Measurements from ENCODE around the gene VWA5A. TPM values are rescaled to one million over a fixed set of nuclear protein-coding genes. Genes with fewer than 3 reads are reported as not detected.
"Not testable (repeated sequence)": the region's sequence is repeated elsewhere in the genome, so short reads cannot be mapped to it uniquely, and the experiment has no call there.

The VWA5A gene
- total and polyA plus RNA-seq, 2 of the 13 experiments (the other 11 are each of a cell fraction or from before 2014, with no cell fraction given), result 1.3 to 1.8 TPM

DNA sequence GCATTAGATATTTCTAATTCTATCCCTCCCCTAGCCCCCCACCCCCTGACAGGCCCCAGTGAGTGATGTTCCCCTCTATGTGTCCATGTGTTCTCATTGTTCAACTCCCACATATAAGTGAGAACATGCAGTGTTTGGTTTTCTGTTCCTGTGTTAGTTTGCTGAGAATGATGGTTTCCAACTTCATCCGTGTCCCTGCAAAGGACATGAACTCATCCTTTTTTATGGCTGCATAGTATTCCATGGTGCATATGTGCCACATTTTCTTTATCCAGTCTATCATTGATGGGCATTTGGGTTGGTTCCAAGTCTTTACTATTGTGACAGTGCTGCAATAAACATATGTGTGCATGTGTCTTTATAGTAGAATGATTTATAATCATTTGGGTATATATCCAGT lies 11.9 kb downstream of the VWA5A start:
- H3K79me2 ChIP-seq (ENCODE audit: insufficient read depth, low read length); in situ Hi-C loops (cut with HindIII; ENCODE audit: extremely low pct_ligation_motif_present, low pct_unique_long_range_greater_than_20kb); H3K4me2 ChIP-seq (ENCODE audit: low read depth, low read length); H3K9ac ChIP-seq (ENCODE audit: insufficient read depth, low read depth, low read length); FAIRE-seq; H3K27me3 ChIP-seq (ENCODE audit: control insufficient read depth in 1 of 2, insufficient read depth in 2 of 2, low read length in 2 of 2); H3K9me3 ChIP-seq (ENCODE audit: low read length); H2AFZ ChIP-seq (ENCODE audit: low read length); POLR2A ChIA-PET; ATAC-seq; BruUV-seq (replicated peaks); H3K36me3 ChIP-seq (replicated peaks in 1 of 2; ENCODE audit: control insufficient read depth in 1 of 2, insufficient read depth in 2 of 2, low read length in 2 of 2); intact Hi-C loops (cut with micrococcal nuclease; ENCODE audit: unreplicated experiment); H3K27ac ChIP-seq (ENCODE audit: extremely low read length, insufficient read depth, low read length); H3K4me1 ChIP-seq (ENCODE audit: insufficient read depth, low read length); H4K20me1 ChIP-seq (ENCODE audit: insufficient read depth, low read length); DNase-seq (ENCODE audit: low spot score); CTCF ChIA-PET (ENCODE audit: low intra/inter-chr PET ratio, low total read pairs); H3K4me3 ChIP-seq (replicated peaks in 1 of 3; ENCODE audit: insufficient read depth in 1 of 3, low read depth in 2 of 3, low read length in 3 of 3): not testable (repeated sequence)
- 27% methylated on average over 1 of the region's 1 CpG for WGBS (ENCODE audit: low lambda C conversion rate)

GRCh38 chr11:124143034-124143433 lies 27.8 kb downstream of the VWA5A start:
- H3K4me1 ChIP-seq (ENCODE audit: insufficient read depth, low read length), result no peaks in the 10 kb centered on the region
- H3K36me3 ChIP-seq (replicated peaks in 1 of 2; ENCODE audit: control insufficient read depth in 1 of 2, insufficient read depth in 2 of 2, low read length in 2 of 2), result no peaks in the 10 kb centered on the region
- in situ Hi-C loops (cut with HindIII; ENCODE audit: extremely low pct_ligation_motif_present, low pct_unique_long_range_greater_than_20kb), result no loop called here
- FAIRE-seq (no peak), ATAC-seq (no peak), DNase-seq (ENCODE audit: low spot score) (no peak)
- no peak overlapping the region for H3K9ac ChIP-seq (ENCODE audit: insufficient read depth, low read depth, low read length)
- CTCF ChIA-PET (ENCODE audit: low intra/inter-chr PET ratio, low total read pairs), result no interaction called here
- peaks cover 7% of the 10 kb centered on the region; the same call in 1 of the 2 replicates for H3K9me3 ChIP-seq (ENCODE audit: low read length)
- no peaks in the 10 kb centered on the region for H3K79me2 ChIP-seq (ENCODE audit: insufficient read depth, low read length)
- intact Hi-C loops (cut with micrococcal nuclease; ENCODE audit: unreplicated experiment), result no loop called here
- no peak overlapping the region for H3K4me3 ChIP-seq (replicated peaks in 1 of 3; ENCODE audit: insufficient read depth in 1 of 3, low read depth in 2 of 3, low read length in 3 of 3)
- H4K20me1 ChIP-seq (ENCODE audit: insufficient read depth, low read length), result no peaks in the 10 kb centered on the region
- TF ChIP-seq MAFF (IDR thresholded peaks at IDR 0.05; ENCODE audit: low read depth, low read length), result peak; percentile 27; the same call in 1 of the 2 replicates
- TF ChIP-seq ZNF619 (CRISPR knock-in tag; IDR thresholded peaks at IDR 0.05), result no peak
- no peak for TF ChIP-seq HMG20B (CRISPR knock-in tag; conservative IDR thresholded peaks at IDR 0.05)
- TF ChIP-seq BRF2 (CRISPR knock-in tag; IDR thresholded peaks at IDR 0.05), result no peak
- TF ChIP-seq RORA (CRISPR knock-in tag; IDR thresholded peaks at IDR 0.05), result no peak
- TF ChIP-seq ZNF670 (CRISPR knock-in tag; IDR thresholded peaks at IDR 0.05; ENCODE audit: borderline replicate concordance), result no peak
- TF ChIP-seq, protein P1, sequence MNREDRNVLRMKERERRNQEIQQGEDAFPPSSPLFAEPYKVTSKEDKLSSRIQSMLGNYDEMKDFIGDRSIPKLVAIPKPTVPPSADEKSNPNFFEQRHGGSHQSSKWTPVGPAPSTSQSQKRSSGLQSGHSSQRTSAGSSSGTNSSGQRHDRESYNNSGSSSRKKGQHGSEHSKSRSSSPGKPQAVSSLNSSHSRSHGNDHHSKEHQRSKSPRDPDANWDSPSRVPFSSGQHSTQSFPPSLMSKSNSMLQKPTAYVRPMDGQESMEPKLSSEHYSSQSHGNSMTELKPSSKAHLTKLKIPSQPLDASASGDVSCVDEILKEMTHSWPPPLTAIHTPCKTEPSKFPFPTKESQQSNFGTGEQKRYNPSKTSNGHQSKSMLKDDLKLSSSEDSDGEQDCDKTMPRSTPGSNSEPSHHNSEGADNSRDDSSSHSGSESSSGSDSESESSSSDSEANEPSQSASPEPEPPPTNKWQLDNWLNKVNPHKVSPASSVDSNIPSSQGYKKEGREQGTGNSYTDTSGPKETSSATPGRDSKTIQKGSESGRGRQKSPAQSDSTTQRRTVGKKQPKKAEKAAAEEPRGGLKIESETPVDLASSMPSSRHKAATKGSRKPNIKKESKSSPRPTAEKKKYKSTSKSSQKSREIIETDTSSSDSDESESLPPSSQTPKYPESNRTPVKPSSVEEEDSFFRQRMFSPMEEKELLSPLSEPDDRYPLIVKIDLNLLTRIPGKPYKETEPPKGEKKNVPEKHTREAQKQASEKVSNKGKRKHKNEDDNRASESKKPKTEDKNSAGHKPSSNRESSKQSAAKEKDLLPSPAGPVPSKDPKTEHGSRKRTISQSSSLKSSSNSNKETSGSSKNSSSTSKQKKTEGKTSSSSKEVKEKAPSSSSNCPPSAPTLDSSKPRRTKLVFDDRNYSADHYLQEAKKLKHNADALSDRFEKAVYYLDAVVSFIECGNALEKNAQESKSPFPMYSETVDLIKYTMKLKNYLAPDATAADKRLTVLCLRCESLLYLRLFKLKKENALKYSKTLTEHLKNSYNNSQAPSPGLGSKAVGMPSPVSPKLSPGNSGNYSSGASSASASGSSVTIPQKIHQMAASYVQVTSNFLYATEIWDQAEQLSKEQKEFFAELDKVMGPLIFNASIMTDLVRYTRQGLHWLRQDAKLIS (CRISPR knock-in tag; IDR thresholded peaks at IDR 0.05), result no peak
- TF ChIP-seq MAFK (conservative IDR thresholded peaks at IDR 0.05 in 1 of 2, IDR thresholded peaks at IDR 0.05 in 1 of 2; ENCODE audit: low read length in 2 of 2), result peak; percentile 60 to 61; a peak in 3 of 4 replicates
- no peak for TF ChIP-seq TBX3 (IDR thresholded peaks at IDR 0.05; ENCODE audit: borderline replicate concordance)
- TF ChIP-seq, protein P2, sequence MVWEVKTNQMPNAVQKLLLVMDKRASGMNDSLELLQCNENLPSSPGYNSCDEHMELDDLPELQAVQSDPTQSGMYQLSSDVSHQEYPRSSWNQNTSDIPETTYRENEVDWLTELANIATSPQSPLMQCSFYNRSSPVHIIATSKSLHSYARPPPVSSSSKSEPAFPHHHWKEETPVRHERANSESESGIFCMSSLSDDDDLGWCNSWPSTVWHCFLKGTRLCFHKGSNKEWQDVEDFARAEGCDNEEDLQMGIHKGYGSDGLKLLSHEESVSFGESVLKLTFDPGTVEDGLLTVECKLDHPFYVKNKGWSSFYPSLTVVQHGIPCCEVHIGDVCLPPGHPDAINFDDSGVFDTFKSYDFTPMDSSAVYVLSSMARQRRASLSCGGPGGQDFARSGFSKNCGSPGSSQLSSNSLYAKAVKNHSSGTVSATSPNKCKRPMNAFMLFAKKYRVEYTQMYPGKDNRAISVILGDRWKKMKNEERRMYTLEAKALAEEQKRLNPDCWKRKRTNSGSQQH (CRISPR knock-in tag; IDR thresholded peaks at IDR 0.05; ENCODE audit: low read depth), result no peak
- no TSS peak for BruUV-seq (replicated peaks)
- no peak overlapping the region for H2AFZ ChIP-seq (ENCODE audit: low read length)
- H3K27ac ChIP-seq (ENCODE audit: extremely low read length, insufficient read depth, low read length), result no peak overlapping the region
- POLR2A ChIA-PET, result no interaction called here
- no peaks in the 10 kb centered on the region for H3K27me3 ChIP-seq (ENCODE audit: control insufficient read depth in 1 of 2, insufficient read depth in 2 of 2, low read length in 2 of 2)
- no peak overlapping the region for H3K4me2 ChIP-seq (ENCODE audit: low read depth, low read length)
- 22% methylated on average over 2 of the region's 2 CpGs for WGBS (ENCODE audit: low lambda C conversion rate)

Data from HepG2 (cell line).